ENCODE measurements around the gene GINS1. TPM values are rescaled to one million over a fixed set of nuclear protein-coding genes. Genes with fewer than 3 reads are reported as not detected.

The GINS1 gene
- total RNA-seq, 1 donor = 15.9 TPM

GRCh38 chr20:25460566-25461280 lies 53.2 kb downstream of the GINS1 start:
- no peak overlapping the region for H3K4me3 ChIP-seq (ENCODE audit: low read depth, low read length)
- DNase-seq (ENCODE audit: low read depth) = no peak
- TF ChIP-seq CTCF (IDR thresholded peaks at IDR 0.05; ENCODE audit: insufficient read depth, low read length) = no peak

DNA sequence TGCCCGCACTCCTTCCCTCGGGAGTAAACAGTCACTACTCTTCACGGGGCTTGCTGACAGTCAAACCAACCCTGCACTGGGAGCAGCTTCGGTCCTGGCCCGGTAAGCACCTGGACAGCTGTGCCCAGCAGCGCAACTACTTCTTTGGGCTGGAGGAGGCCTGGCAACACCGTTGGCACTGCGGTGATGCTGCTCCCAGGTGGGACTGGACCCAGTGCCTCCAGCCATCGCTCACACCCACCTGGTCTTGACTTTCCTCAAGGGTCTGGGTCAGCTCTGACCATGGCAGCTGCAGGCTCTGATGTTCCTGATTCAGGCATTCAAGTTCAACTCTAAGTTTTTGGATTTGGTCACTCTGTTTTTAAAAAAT lies 53.8 kb downstream of the GINS1 start:
- no peak for TF ChIP-seq CTCF (IDR thresholded peaks at IDR 0.05; ENCODE audit: insufficient read depth, low read length)
- no peak for DNase-seq (ENCODE audit: low read depth)
- no peak overlapping the region for H3K4me3 ChIP-seq (ENCODE audit: low read depth, low read length)

GRCh38 chr20:25461786-25462545 lies 54.5 kb downstream of the GINS1 start:
- no peak overlapping the region for H3K4me3 ChIP-seq (ENCODE audit: low read depth, low read length)
- TF ChIP-seq CTCF (IDR thresholded peaks at IDR 0.05; ENCODE audit: insufficient read depth, low read length) = no peak
- no peak for DNase-seq (ENCODE audit: low read depth)

GRCh38 chr20:25464501-25465242 lies 57.2 kb downstream of the GINS1 start:
- no peak overlapping the region for H3K4me3 ChIP-seq (ENCODE audit: low read depth, low read length)
- TF ChIP-seq CTCF (IDR thresholded peaks at IDR 0.05; ENCODE audit: insufficient read depth, low read length) = no peak
- no peak for DNase-seq (ENCODE audit: low read depth)

GRCh38 chr20:25465243-25466135 lies 58.0 kb downstream of the GINS1 start:
- TF ChIP-seq CTCF (IDR thresholded peaks at IDR 0.05; ENCODE audit: insufficient read depth, low read length) = no peak
- no peak for DNase-seq (ENCODE audit: low read depth)
- no peak overlapping the region for H3K4me3 ChIP-seq (ENCODE audit: low read depth, low read length)

DNA sequence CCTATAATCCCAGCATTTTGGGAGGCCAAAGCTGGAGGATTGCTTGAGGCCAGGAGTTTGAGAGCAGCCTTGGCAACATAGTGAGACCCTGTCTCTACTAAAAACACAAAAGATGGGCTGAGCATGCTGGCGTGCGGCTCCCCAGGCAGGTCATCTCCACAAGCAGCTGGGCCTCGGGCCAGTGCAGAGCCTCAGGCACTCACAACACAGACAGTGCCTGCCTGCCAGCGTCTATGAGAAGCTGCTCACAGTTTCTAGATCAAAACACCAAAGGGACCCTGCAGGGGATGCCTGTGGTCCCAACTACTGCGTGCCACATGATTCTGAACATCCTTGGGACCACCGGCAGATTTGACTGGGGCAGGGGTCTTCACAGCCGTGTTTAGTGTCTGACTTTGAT lies 59.4 kb downstream of the GINS1 start:
- no peak overlapping the region for H3K4me3 ChIP-seq (ENCODE audit: low read depth, low read length)
- DNase-seq (ENCODE audit: low read depth) = no peak
- no peak for TF ChIP-seq CTCF (IDR thresholded peaks at IDR 0.05; ENCODE audit: insufficient read depth, low read length)
